OCI-LY7 (cell line): ENCODE data around the gene CAPZA2. TPM values are rescaled to one million over a fixed set of nuclear protein-coding genes. Genes with fewer than 3 reads are reported as not detected.
A peak's percentile ranks its signal among the peaks of the same experiment; 100 is the strongest.
"Not testable (repeated sequence)": the region's sequence is repeated elsewhere in the genome, so short reads cannot be mapped to it uniquely, and the experiment has no call there.

Experiments
- Bru-seq: library from RNA; stranded (reverse); fragments of 400-500 nt; gene quantifications from one replicate; lab custom pipeline; 2021; lab: Mats Ljungman, UMichigan
- BruChase-seq, 2 experiments: library from RNA; stranded (reverse); fragments of 400-500 nt; gene quantifications; one replicate each; lab custom pipeline; 2021; lab: Mats Ljungman, UMichigan
- BruUV-seq: library from RNA; stranded (reverse); fragments of 400-500 nt; replicated peaks from 2 replicates; lab custom pipeline; 2021; lab: Mats Ljungman, UMichigan
- CTCF ChIA-PET: fragments of 300-600 bp; sonication (Branson Sonifier 250); formaldehyde crosslinking; loops from one replicate; lab custom pipeline; 2022; ENCODE audit warnings: antibody characterized with exemption; ENCODE audit not compliant: unreplicated experiment; lab: Charles Lee
- POLR2A ChIA-PET: fragments of 300-600 bp; sonication (Branson Sonifier 250); formaldehyde crosslinking; loops from one replicate; lab custom pipeline; 2022; ENCODE audit warnings: antibody characterized with exemption; lab: Charles Lee
- DNase-seq: peaks from one replicate; pipeline ENCODE4 v3.0.0-alpha.2; 2015; ENCODE audit warnings: low spot score
- H2AFZ ChIP-seq: fragments of 200-600 bp; sonication (generic), shearing (Covaris generic); 2 replicates; pipeline ENCODE4 v1.6.1; 2014; ENCODE audit warnings: mild to moderate bottlenecking, antibody characterized with exemption, low read length, moderate library complexity
- H3K27ac ChIP-seq: fragments of 200-600 bp; sonication (generic); 2 replicates; pipeline ENCODE4 v1.5.1; 2014; ENCODE audit warnings: mixed run types, low read depth, mild to moderate bottlenecking, moderate library complexity, low read length, inconsistent platforms; ENCODE audit not compliant: poor library complexity, severe bottlenecking
- H3K36me3 ChIP-seq: fragments of 200-600 bp; sonication (generic); 2 replicates; pipeline ENCODE4 v1.6.1; 2014; ENCODE audit warnings: mild to moderate bottlenecking, antibody characterized with exemption, low read length, moderate library complexity, mixed read lengths; ENCODE audit not compliant: insufficient read depth
- H3K4me1 ChIP-seq: fragments of 200-600 bp; sonication (generic); 2 replicates; pipeline ENCODE4 v1.5.1; 2014; ENCODE audit warnings: mild to moderate bottlenecking, low read length; ENCODE audit not compliant: insufficient read depth, poor library complexity, severe bottlenecking
- H3K4me2 ChIP-seq: fragments of 200-600 bp; sonication (generic); 2 replicates; pipeline ENCODE4 v1.6.1; 2014; ENCODE audit warnings: mild to moderate bottlenecking, low read length
- H3K4me3 ChIP-seq: fragments of 200-600 bp; sonication (generic); 2 replicates; pipeline ENCODE4 v1.5.1; 2014; ENCODE audit warnings: mild to moderate bottlenecking, low read depth, low read length; ENCODE audit not compliant: poor library complexity, severe bottlenecking
- H3K79me2 ChIP-seq: fragments of 200-600 bp; sonication (generic); 2 replicates; pipeline ENCODE4 v1.6.1; 2016; ENCODE audit warnings: low read depth, mild to moderate bottlenecking, low read length, moderate library complexity, mixed read lengths; ENCODE audit not compliant: insufficient read depth
- H3K9me2 ChIP-seq: fragments of 200-600 bp; sonication (generic); 2 replicates; pipeline ENCODE4 v1.6.1; 2016; ENCODE audit warnings: mild to moderate bottlenecking, low read length, mixed read lengths; ENCODE audit not compliant: insufficient read depth
- H3K9me3 ChIP-seq: fragments of 200-600 bp; sonication (generic); 2 replicates; pipeline ENCODE4 v1.6.1; 2014; ENCODE audit warnings: mild to moderate bottlenecking, mixed run types, low read length, mixed read lengths
- H4K20me1 ChIP-seq: fragments of 200-600 bp; sonication (generic); 2 replicates; pipeline ENCODE4 v1.6.1; 2014; ENCODE audit warnings: mild to moderate bottlenecking, antibody characterized with exemption, low read length, moderate library complexity, mixed read lengths; ENCODE audit not compliant: insufficient read depth
- CTCF ChIP-seq: fragments of 200-600 bp; sonication (generic); conservative IDR thresholded peaks from 2 replicates; pipeline ENCODE4 v1.5.1; 2014; ENCODE audit warnings: mild to moderate bottlenecking, antibody characterized with exemption, low read length, moderate library complexity, mixed read lengths
- EZH2phosphoT487 ChIP-seq: fragments of 200-600 bp; sonication (generic); IDR thresholded peaks from 2 replicates; pipeline ENCODE4 v1.6.1; 2018; ENCODE audit warnings: low read depth, borderline replicate concordance, mild to moderate bottlenecking, mixed run types, antibody characterized with exemption, low read length, moderate library complexity, mixed read lengths
- intact Hi-C: fragments of 100-400 bp; cut with micrococcal nuclease; formaldehyde crosslinking; loops from one replicate; pipeline ENCODE4 v1.10.0; 2022; ENCODE audit not compliant: unreplicated experiment
- long read RNA-seq: library from polyadenylated mRNA; stranded (forward); transcript quantifications from one replicate; pipeline ENCODE4 v2.0.0, GENCODE V29; 2022
- total RNA-seq, 2 experiments: library from RNA; depleted of rRNA in 1 of 2; stranded (reverse); fragments of >200 nt in 1 of 2; shearing (Covaris generic) in 1 of 2; gene quantifications; 2 replicates each; pipeline ENCODE4 v1.2.3, GENCODE V29; 2014 to 2022

CAPZA2 gene
- total RNA-seq (2014; rRNA removed; shearing (Covaris generic)) (42.1 and 53.3 TPM in 2 replicates), total RNA-seq (2022) (96.2 and 103 TPM in 2 replicates), Bru-seq, nascent RNA (percentile 85 among the genes with signal in this experiment), BruChase-seq, experiment 1, labeled RNA remaining after a 6-hour chase (percentile 77 among the genes with signal in this experiment), BruChase-seq, experiment 2, labeled RNA remaining after a 2-hour chase (percentile 77 among the genes with signal in this experiment)
- long read RNA-seq, full-length matches to known transcripts: 301 of 319 reads
- long read RNA-seq, partial matches to known transcripts: 2 of 319 reads
- long read RNA-seq, other reads (novel, unspliced or antisense): 16 of 319 reads

GRCh38 chr7:116862234-116862950 is at the start of gene CAPZA2:
Gene CAPZA2, plus strand, starts transcription at chr7:116862587. Its CDS starts 25 bp downstream, at chr7:116862612.
- POLR2A ChIA-PET: interaction anchor here (0.7 to 1.4 kb wide), 2 partner anchors 78 to 91 kb away, joined by 3 to 4 read pairs; partner anchors contain the start of gene ST7

GRCh38 chr7:116812860-116813259 is 49.5 kb upstream of the CAPZA2 start:
- H3K4me1 ChIP-seq: no peaks in the 10 kb centered on the region
- no peaks in the 10 kb centered on the region for H3K9me3 ChIP-seq
- ChIA-PET CTCF (no interaction called here), POLR2A (no interaction called here)
- no peak overlapping the region for H3K4me2 ChIP-seq
- H3K79me2 ChIP-seq: no peaks in the 10 kb centered on the region
- no peak overlapping the region for H3K27ac ChIP-seq
- no peak overlapping the region for H3K4me3 ChIP-seq
- intact Hi-C loops: no loop called here
- TF ChIP-seq CTCF (no peak), EZH2phosphoT487 (no peak)
- H3K9me2 ChIP-seq: no peaks in the 10 kb centered on the region
- no peaks in the 10 kb centered on the region for H3K36me3 ChIP-seq
- no peak for DNase-seq
- BruUV-seq: no TSS peak
- H2AFZ ChIP-seq: no peak overlapping the region
- H4K20me1 ChIP-seq: no peaks in the 10 kb centered on the region

More at GRCh38 chr7:116862234-116862950, at the start of gene CAPZA2:
- Histone ChIP-seq H2AFZ (peak within 1 kb of the TSS; percentile 98), H3K36me3 (no peaks in the 10 kb centered on the region), H3K9me2 (no peaks in the 10 kb centered on the region), H3K4me2 (peak within 1 kb of the TSS; percentile 94), H3K4me1 (peaks cover 11% of the 10 kb centered on the region), H3K27ac (peak within 1 kb of the TSS; percentile 58), H3K79me2 (peaks cover 46% of the 10 kb centered on the region), H4K20me1 (peaks cover 16% of the 10 kb centered on the region), H3K4me3 (peak within 1 kb of the TSS; percentile 99), H3K9me3 (no peaks in the 10 kb centered on the region)
- CTCF ChIA-PET: no interaction called here
- peak; percentile 94 for DNase-seq
- TF ChIP-seq EZH2phosphoT487 (no peak), CTCF (0 out of 2 replicates have a peak, but pooled peaks have one; percentile 9)
- intact Hi-C loops: loop anchor here (1.0 to 10.0 kb wide), 2 partner anchors 91 to 1322 kb away; partner anchors contain the start of genes LSM8 and ST7
- BruUV-seq: no TSS peak

- BruUV-seq, H3K9me2 ChIP-seq, H3K9me3 ChIP-seq, H3K4me1 ChIP-seq, H3K4me2 ChIP-seq, intact Hi-C loops, H3K79me2 ChIP-seq, H4K20me1 ChIP-seq, DNase-seq, H3K4me3 ChIP-seq, H3K27ac ChIP-seq, POLR2A ChIA-PET, CTCF ChIA-PET, H2AFZ ChIP-seq, H3K36me3 ChIP-seq: not testable (repeated sequence)
These were observed 49.0 kb upstream of the CAPZA2 start for GRCh38 chr7:116813371-116813770.
